CD4-positive, alpha-beta memory T cell (primary cell): Measurements from ENCODE around the gene XRCC6. TPM values are rescaled to one million over a fixed set of nuclear protein-coding genes. Genes with fewer than 3 reads are reported as not detected.

ENCODE experiments used
- CTCF ChIA-PET: fragments of 350-600 bp; sonication (Branson Sonifier 250); formaldehyde crosslinking; loops from one replicate; lab custom pipeline; 2021; ENCODE audit warnings: inconsistent platforms; ENCODE audit not compliant: partially characterized antibody; lab: Charles Lee
- POLR2A ChIA-PET: fragments of 350-600 bp; sonication (Branson Sonifier 250); formaldehyde crosslinking; loops from one replicate; lab custom pipeline; 2021; ENCODE audit not compliant: partially characterized antibody; lab: Charles Lee
- DNase-seq, 5 donors: peaks; one replicate each; pipeline versions ENCODE4 v3.0.0 to v3.0.0-alpha.2; 2020 to 2022; ENCODE audit warnings: mixed read lengths in 1 of 5
- H3K27ac ChIP-seq: one replicate; pipeline ENCODE4 v1.7.0; 2013; ENCODE audit warnings: low read depth, low read length
- H3K27me3 ChIP-seq: 2 replicates; pipeline ENCODE4 v1.7.0; 2013; ENCODE audit warnings: mild to moderate bottlenecking, low read length, moderate library complexity; ENCODE audit not compliant: insufficient read depth
- H3K36me3 ChIP-seq: 2 replicates; pipeline ENCODE4 v1.7.0; 2013; ENCODE audit warnings: mild to moderate bottlenecking, low read length, moderate library complexity; ENCODE audit not compliant: insufficient read depth
- H3K4me1 ChIP-seq: 2 replicates; pipeline ENCODE4 v1.7.0; 2013; ENCODE audit warnings: mild to moderate bottlenecking, low read length, moderate library complexity; ENCODE audit not compliant: insufficient read depth
- H3K4me3 ChIP-seq, 2 donors: one replicate each; pipeline ENCODE4 v1.7.0; 2013; ENCODE audit warnings: low read length in 2 of 2, mild to moderate bottlenecking in 1 of 2
- H3K9me3 ChIP-seq, 2 donors: one replicate each; pipeline ENCODE4 v1.7.0; 2013; ENCODE audit warnings: low read length in 2 of 2, control low read depth in 1 of 2; ENCODE audit not compliant: control insufficient read depth in 1 of 2
- H3K27ac Mint-ChIP-seq, 7 donors: one replicate each; pipeline ENCODE4 v1.8.0; 2020 to 2021; ENCODE audit warnings: mixed read lengths in 7 of 7, mild to moderate bottlenecking in 6 of 7, inconsistent platforms in 3 of 7, moderate library complexity in 3 of 7
- H3K27me3 Mint-ChIP-seq, 2 donors: one replicate each; pipeline ENCODE4 v1.8.0; 2020 to 2021; ENCODE audit warnings: mixed read lengths in 2 of 2
- H3K36me3 Mint-ChIP-seq, 2 donors: one replicate each; pipeline ENCODE4 v1.8.0; 2020 to 2021; ENCODE audit warnings: mixed read lengths in 2 of 2, inconsistent platforms in 1 of 2, mild to moderate bottlenecking in 1 of 2
- H3K4me1 Mint-ChIP-seq, 4 donors: one replicate each; pipeline ENCODE4 v1.8.0; 2020 to 2021; ENCODE audit warnings: mixed read lengths in 4 of 4, mild to moderate bottlenecking in 1 of 4
- H3K4me3 Mint-ChIP-seq, 8 donors: one replicate each; pipeline ENCODE4 v1.8.0; 2020 to 2021; ENCODE audit warnings: mixed read lengths in 8 of 8, mild to moderate bottlenecking in 7 of 8, moderate library complexity in 6 of 8, inconsistent platforms in 3 of 8
- H3K9me3 Mint-ChIP-seq, 8 donors: one replicate each; pipeline ENCODE4 v1.8.0; 2020 to 2021; ENCODE audit warnings: mixed read lengths in 8 of 8, mild to moderate bottlenecking in 5 of 8, inconsistent platforms in 3 of 8, moderate library complexity in 1 of 8
- intact Hi-C: fragments of 100-400 bp; cut with micrococcal nuclease; formaldehyde crosslinking; loops from one replicate; pipeline ENCODE4 v1.15.1; 2023
- polyA plus RNA-seq, 2 donors: library from polyadenylated mRNA; unstranded; fragments of 300-500 nt; fragmentation: Illumina TruSeq; gene quantifications; one replicate each; pipeline ENCODE4 v1.2.3, GENCODE V29; 2021
- total RNA-seq, 2 experiments: library from RNA; stranded (reverse); gene quantifications; one replicate each; pipeline ENCODE4 v1.2.3, GENCODE V29; 2021

XRCC6 gene
- total and polyA plus RNA-seq, 4 experiments from 2014 or later, result 174 to 593 (median 311) TPM

DNA sequence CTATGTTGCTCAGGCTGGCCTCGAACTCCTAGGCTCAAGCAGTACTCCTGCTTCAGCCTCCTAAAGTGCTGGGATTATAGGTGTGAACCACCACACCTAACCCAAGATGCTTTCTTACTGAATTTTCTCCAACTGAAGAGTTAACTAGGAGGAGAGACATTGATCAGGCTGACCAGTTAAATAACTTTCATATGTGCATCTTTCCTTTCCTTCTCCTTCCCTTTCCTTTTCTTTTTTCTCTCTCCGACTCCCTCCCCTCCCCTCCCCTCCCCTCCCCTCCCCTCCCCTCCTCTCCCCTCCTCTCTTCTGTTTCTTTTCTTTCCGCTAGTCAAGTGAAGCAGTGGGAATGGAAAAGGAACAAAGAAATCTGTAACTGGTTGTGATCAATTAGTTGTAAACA is 26.7 kb downstream of the XRCC6 start:
- Histone ChIP-seq H3K36me3 (peaks cover 59% of the 10 kb centered on the region), H3K4me1 (no peaks in the 10 kb centered on the region), H3K27ac (no peak overlapping the region), H3K9me3 (no peaks in the 10 kb centered on the region), H3K27me3 (no peaks in the 10 kb centered on the region), H3K4me3 (no peak overlapping the region)
- Mint-ChIP-seq H3K36me3 (peaks cover 20 to 52% of the 10 kb centered on the region in 2 donors), H3K4me1 (peaks cover 0 to 11% (median 4%) of the 10 kb centered on the region in 4 donors), H3K9me3 (no peaks in the 10 kb centered on the region), H3K27ac (no peak overlapping the region), H3K27me3 (no peaks in the 10 kb centered on the region), H3K4me3 (no peak overlapping the region)
- no peak for DNase-seq
- ChIA-PET CTCF (no interaction called here), POLR2A (no interaction called here)
- intact Hi-C loops, result no loop called here

DNA sequence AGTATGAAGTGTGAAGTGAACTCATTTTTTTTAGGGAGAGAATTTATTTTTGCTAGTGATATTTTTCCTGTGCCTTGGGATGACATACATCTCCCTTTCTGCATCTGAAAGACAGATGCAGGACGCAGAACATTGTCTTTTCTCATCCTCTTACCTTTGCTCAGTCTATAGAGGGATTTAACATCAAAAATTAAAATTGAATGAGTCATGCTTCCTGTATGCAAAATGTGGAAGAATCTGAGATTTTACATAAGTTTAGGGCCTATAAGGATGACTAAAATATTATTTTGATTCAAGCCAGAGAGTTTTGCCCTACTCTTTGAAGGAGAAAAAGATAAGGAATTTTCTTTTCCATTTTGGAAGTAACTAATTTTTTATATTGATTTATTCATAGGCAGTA is 27.3 kb downstream of the XRCC6 start:
- ChIA-PET POLR2A (no interaction called here), CTCF (no interaction called here)
- H3K36me3 Mint-ChIP-seq, result peaks cover 18 to 53% of the 10 kb centered on the region in 2 donors
- no peak overlapping the region for H3K4me3 Mint-ChIP-seq
- H3K27ac Mint-ChIP-seq, result no peak overlapping the region
- H3K4me1 Mint-ChIP-seq, result peaks cover 0 to 11% (median 4%) of the 10 kb centered on the region in 4 donors
- no peaks in the 10 kb centered on the region for H3K27me3 Mint-ChIP-seq
- Histone ChIP-seq H3K27me3 (no peaks in the 10 kb centered on the region), H3K9me3 (no peaks in the 10 kb centered on the region), H3K36me3 (peaks cover 64% of the 10 kb centered on the region), H3K4me1 (no peaks in the 10 kb centered on the region), H3K4me3 (no peak overlapping the region), H3K27ac (no peak overlapping the region)
- no peak for DNase-seq
- intact Hi-C loops, result no loop called here
- no peaks in the 10 kb centered on the region for H3K9me3 Mint-ChIP-seq

DNA sequence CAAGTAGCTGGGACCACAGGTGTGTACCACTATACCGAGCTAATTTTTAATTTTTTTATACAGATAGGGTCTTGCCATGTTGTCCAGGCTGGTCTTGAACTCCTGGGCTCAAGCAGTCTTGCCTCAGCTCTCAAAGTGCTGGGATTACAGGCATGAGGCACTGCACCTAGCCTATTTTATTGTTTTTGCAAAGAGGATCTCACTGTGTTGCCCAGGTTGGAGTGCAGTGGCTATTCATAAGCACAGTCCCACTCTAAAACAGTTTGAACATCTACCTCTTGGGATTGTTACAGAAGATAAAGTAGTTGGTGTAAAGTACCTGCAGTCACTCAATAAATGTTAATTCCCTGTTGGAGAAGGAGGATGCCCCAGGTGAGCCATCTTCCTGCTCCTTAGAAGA is 29.1 kb downstream of the XRCC6 start:
- intact Hi-C loops, result no loop called here
- DNase-seq, result no peak
- Mint-ChIP-seq H3K4me1 (peaks cover 0 to 11% (median 4%) of the 10 kb centered on the region in 4 donors), H3K9me3 (no peaks in the 10 kb centered on the region), H3K4me3 (no peak overlapping the region), H3K27me3 (no peaks in the 10 kb centered on the region), H3K36me3 (peaks cover 25 to 64% of the 10 kb centered on the region in 2 donors), H3K27ac (peak overlapping the region in 2 of 7 donors; percentile 48 to 54)
- no peak overlapping the region for H3K4me3 ChIP-seq
- no peaks in the 10 kb centered on the region for H3K9me3 ChIP-seq
- no peaks in the 10 kb centered on the region for H3K27me3 ChIP-seq
- no peak overlapping the region for H3K27ac ChIP-seq
- H3K4me1 ChIP-seq, result no peaks in the 10 kb centered on the region
- ChIA-PET CTCF (interaction anchor here (1.2 to 8.8 kb wide), 2 partner anchors 16 to 17 kb away, joined by 4 to 54 read pairs; no protein-coding TSS in a partner anchor), POLR2A (interaction anchor here (1.2 to 1.3 kb wide), 2 partner anchors 9 to 150 kb away, joined by 3 read pairs; partner anchors contain the start of gene CCDC134)
- H3K36me3 ChIP-seq, result peaks cover 75% of the 10 kb centered on the region

DNA sequence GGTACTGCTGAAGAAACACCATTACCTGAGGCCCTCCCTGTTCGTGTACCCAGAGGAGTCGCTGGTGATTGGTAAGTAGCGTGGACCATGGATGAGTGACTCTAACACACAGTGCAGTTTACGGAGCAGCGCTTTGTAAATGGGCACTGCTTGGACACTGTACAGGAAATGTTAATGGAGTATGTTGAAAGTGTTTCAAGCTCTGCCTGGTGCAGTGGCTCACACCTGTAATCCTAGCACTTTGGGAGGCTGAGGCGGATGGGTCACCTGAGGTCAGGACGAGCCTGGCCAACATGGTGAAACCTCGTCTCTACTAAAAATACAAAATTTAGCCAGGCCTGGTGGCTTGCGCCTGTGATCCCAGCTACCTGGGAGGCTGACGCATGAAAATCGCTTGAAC is 29.7 kb downstream of the XRCC6 start:
- H3K4me1 ChIP-seq, result no peaks in the 10 kb centered on the region
- Mint-ChIP-seq H3K27ac (peak overlapping the region in 2 of 7 donors; percentile 48 to 54), H3K27me3 (no peaks in the 10 kb centered on the region), H3K9me3 (no peaks in the 10 kb centered on the region), H3K4me1 (peaks cover 0 to 11% (median 4%) of the 10 kb centered on the region in 4 donors), H3K4me3 (no peak overlapping the region), H3K36me3 (peaks cover 25 to 66% of the 10 kb centered on the region in 2 donors)
- no peak overlapping the region for H3K27ac ChIP-seq
- intact Hi-C loops, result no loop called here
- ChIA-PET CTCF (interaction anchor here (8.8 kb wide), 1 partner anchor 15 kb away, joined by 54 read pairs; no protein-coding TSS in a partner anchor), POLR2A (interaction anchor here (1.1 to 1.3 kb wide), 3 partner anchors 8 to 150 kb away, joined by 3 read pairs; partner anchors contain the start of genes CCDC134, DESI1 and XRCC6)
- peaks cover 70% of the 10 kb centered on the region for H3K36me3 ChIP-seq
- no peaks in the 10 kb centered on the region for H3K9me3 ChIP-seq
- no peak for DNase-seq
- no peaks in the 10 kb centered on the region for H3K27me3 ChIP-seq
- no peak overlapping the region for H3K4me3 ChIP-seq

DNA sequence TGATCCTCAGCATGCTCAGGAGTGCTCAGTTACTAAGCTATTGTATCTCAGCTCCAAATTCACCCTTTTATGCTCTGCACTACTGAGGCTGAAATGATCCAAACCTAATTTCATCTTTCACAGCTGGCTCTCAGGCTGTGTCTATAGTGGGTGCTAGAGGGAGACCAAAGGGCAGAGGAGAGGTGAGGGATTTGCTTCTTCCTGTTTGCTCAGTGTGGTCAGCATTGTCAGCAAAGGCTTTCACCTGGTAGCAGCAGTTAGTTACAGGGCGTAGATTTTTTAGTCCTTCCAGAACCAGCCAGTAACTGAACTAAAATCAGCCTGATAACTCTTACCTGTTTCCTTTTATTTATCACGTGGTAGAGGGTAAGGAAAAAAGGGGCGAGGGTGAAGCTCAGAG is 33.2 kb downstream of the XRCC6 start:
- Histone ChIP-seq H3K27ac (no peak overlapping the region), H3K27me3 (no peaks in the 10 kb centered on the region), H3K4me3 (no peak overlapping the region), H3K9me3 (no peaks in the 10 kb centered on the region), H3K4me1 (no peaks in the 10 kb centered on the region), H3K36me3 (peaks cover 71% of the 10 kb centered on the region)
- H3K9me3 Mint-ChIP-seq, result no peaks in the 10 kb centered on the region
- peaks cover 26 to 61% of the 10 kb centered on the region in 2 donors for H3K36me3 Mint-ChIP-seq
- DNase-seq, result no peak
- ChIA-PET POLR2A (interaction anchor here (1.2 kb wide), 1 partner anchor 12 kb away, joined by 3 read pairs; no protein-coding TSS in a partner anchor), CTCF (interaction anchor here (1.1 to 8.8 kb wide), 2 partner anchors 12 to 43 kb away, joined by 4 to 54 read pairs; no protein-coding TSS in a partner anchor)
- peak overlapping the region in 1 of 7 donors; percentile 53 for H3K27ac Mint-ChIP-seq
- H3K27me3 Mint-ChIP-seq, result no peaks in the 10 kb centered on the region
- intact Hi-C loops, result no loop called here
- no peak overlapping the region for H3K4me3 Mint-ChIP-seq
- peaks cover 0 to 1% (median 0%) of the 10 kb centered on the region in 4 donors for H3K4me1 Mint-ChIP-seq

DNA sequence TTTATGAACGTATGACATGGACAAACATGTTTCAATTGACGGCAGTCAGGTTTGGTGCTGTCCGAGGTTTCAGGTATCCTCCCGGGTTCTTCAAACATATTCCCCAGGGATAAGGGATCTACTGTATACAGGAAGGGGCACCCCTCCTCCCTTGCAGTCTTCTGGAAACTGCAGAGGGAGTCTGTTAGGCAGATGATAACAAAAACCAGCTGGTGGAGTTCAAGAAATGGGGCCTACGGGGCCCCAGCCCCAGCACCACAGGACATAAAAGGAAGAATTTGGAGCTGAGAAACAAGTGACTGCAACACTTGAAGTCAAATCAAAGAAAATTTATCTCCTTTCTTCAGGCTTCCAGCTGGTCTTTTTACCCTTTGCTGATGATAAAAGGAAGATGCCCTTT is 35.5 kb downstream of the XRCC6 start:
- Mint-ChIP-seq H3K27me3 (no peaks in the 10 kb centered on the region), H3K4me3 (no peak overlapping the region), H3K9me3 (no peaks in the 10 kb centered on the region), H3K36me3 (peaks cover 36 to 69% of the 10 kb centered on the region in 2 donors), H3K4me1 (peaks cover 0 to 2% (median 0%) of the 10 kb centered on the region in 4 donors), H3K27ac (peak overlapping the region in 1 of 7 donors; percentile 48)
- no peaks in the 10 kb centered on the region for H3K27me3 ChIP-seq
- intact Hi-C loops, result no loop called here
- H3K9me3 ChIP-seq, result no peaks in the 10 kb centered on the region
- ChIA-PET CTCF (interaction anchor here (8.8 kb wide), 1 partner anchor 10 kb away, joined by 54 read pairs; no protein-coding TSS in a partner anchor), POLR2A (interaction anchor here (0.5 to 1.3 kb wide), 2 partner anchors 10 to 171 kb away, joined by 3 read pairs; no protein-coding TSS in a partner anchor)
- no peak for DNase-seq
- peaks cover 76% of the 10 kb centered on the region for H3K36me3 ChIP-seq
- no peaks in the 10 kb centered on the region for H3K4me1 ChIP-seq
- no peak overlapping the region for H3K4me3 ChIP-seq
- no peak overlapping the region for H3K27ac ChIP-seq

DNA sequence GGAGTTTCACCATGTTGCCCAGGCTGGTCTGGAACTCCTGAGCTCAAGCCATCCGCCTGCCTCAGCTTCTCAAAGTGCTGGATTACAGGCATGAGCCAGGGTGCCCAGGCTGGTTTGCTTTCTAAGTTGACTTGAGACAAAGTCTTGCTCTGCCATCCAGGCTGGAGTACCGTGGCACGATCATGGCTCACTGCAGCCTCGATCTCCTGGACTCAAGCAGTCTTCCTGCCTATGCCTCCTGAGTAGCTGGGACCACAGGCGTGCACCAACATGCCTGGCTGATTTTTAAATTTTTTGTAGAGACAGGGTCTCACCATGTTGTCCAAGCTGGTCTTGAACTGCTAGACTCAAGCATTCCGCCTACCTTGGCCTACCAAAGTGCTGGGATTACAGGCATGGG is 36.6 kb downstream of the XRCC6 start:
- intact Hi-C loops, result no loop called here
- CTCF ChIA-PET, result interaction anchor here (0.6 to 8.8 kb wide), 3 partner anchors 9 to 94 kb away, joined by 3 to 54 read pairs (median 4); no protein-coding TSS in a partner anchor
- no peak for DNase-seq
- no peak overlapping the region for H3K27ac Mint-ChIP-seq
- no peak overlapping the region for H3K4me3 Mint-ChIP-seq
- H3K9me3 Mint-ChIP-seq, result no peaks in the 10 kb centered on the region
- no peaks in the 10 kb centered on the region for H3K9me3 ChIP-seq
- no peaks in the 10 kb centered on the region for H3K27me3 Mint-ChIP-seq
- no peak overlapping the region for H3K27ac ChIP-seq
- peaks cover 0 to 2% (median 0%) of the 10 kb centered on the region in 4 donors for H3K4me1 Mint-ChIP-seq
- POLR2A ChIA-PET, result no interaction called here
- H3K27me3 ChIP-seq, result no peaks in the 10 kb centered on the region
- peaks cover 77% of the 10 kb centered on the region for H3K36me3 ChIP-seq
- no peak overlapping the region for H3K4me3 ChIP-seq
- H3K36me3 Mint-ChIP-seq, result peaks cover 34 to 71% of the 10 kb centered on the region in 2 donors
- H3K4me1 ChIP-seq, result no peaks in the 10 kb centered on the region
